ENCODE results near the gene OR51G1. TPM values are rescaled to one million over a fixed set of nuclear protein-coding genes. Genes with fewer than 3 reads are reported as not detected.

OR51G1 gene
- total RNA-seq, 1 donor from 2014 or later, result not detected

DNA sequence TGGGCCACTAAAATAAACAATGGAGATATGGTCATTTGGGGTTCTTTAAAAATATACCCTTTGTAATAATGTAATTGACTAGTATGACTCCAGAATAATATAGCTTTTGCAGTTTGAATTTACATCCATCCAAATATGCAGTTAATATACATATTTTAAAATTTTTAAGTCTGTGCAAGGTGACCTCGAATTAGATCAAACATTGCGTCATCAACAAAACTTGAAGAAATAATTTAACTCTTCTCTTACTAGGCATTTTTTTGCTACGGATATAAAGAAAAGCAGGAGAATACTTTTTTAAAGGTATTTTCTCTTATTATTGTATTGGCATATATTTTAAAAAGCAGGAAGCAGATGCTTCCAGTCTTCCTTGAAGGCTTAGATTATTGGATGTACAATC lies 12.6 kb upstream of the OR51G1 start:
- no peaks in the 10 kb centered on the region for H3K36me3 ChIP-seq
- TF ChIP-seq CTCF (IDR thresholded peaks at IDR 0.05; ENCODE audit: borderline replicate concordance), result no peak
- no peak for DNase-seq
- no peaks in the 10 kb centered on the region for H3K27me3 ChIP-seq (ENCODE audit: low read depth)
- H3K4me3 ChIP-seq, result no peak overlapping the region
- H3K4me1 ChIP-seq, result no peaks in the 10 kb centered on the region
- no peaks in the 10 kb centered on the region for H3K9me3 ChIP-seq (replicated peaks)
- intact Hi-C loops (cut with micrococcal nuclease), result no loop called here
- H3K27ac ChIP-seq (replicated peaks), result no peak overlapping the region

GRCh38 chr11:4932751-4933150 lies 8.6 kb upstream of the OR51G1 start:
- Histone ChIP-seq H3K9me3 (replicated peaks) (no peaks in the 10 kb centered on the region), H3K4me1 (no peaks in the 10 kb centered on the region), H3K27me3 (ENCODE audit: low read depth) (no peaks in the 10 kb centered on the region), H3K36me3 (no peaks in the 10 kb centered on the region), H3K4me3 (no peak overlapping the region), H3K27ac (replicated peaks) (no peak overlapping the region)
- TF ChIP-seq CTCF (IDR thresholded peaks at IDR 0.05; ENCODE audit: borderline replicate concordance), result no peak
- no peak for DNase-seq
- intact Hi-C loops (cut with micrococcal nuclease), result no loop called here

GRCh38 chr11:4926608-4927007 lies 2.5 kb upstream of the OR51G1 start:
- Histone ChIP-seq H3K36me3 (no peaks in the 10 kb centered on the region), H3K4me1 (no peaks in the 10 kb centered on the region), H3K27ac (replicated peaks) (no peak overlapping the region), H3K9me3 (replicated peaks) (no peaks in the 10 kb centered on the region), H3K27me3 (ENCODE audit: low read depth) (no peaks in the 10 kb centered on the region), H3K4me3 (no peak overlapping the region)
- no peak for TF ChIP-seq CTCF (IDR thresholded peaks at IDR 0.05; ENCODE audit: borderline replicate concordance)
- intact Hi-C loops (cut with micrococcal nuclease), result no loop called here
- DNase-seq, result no peak

DNA sequence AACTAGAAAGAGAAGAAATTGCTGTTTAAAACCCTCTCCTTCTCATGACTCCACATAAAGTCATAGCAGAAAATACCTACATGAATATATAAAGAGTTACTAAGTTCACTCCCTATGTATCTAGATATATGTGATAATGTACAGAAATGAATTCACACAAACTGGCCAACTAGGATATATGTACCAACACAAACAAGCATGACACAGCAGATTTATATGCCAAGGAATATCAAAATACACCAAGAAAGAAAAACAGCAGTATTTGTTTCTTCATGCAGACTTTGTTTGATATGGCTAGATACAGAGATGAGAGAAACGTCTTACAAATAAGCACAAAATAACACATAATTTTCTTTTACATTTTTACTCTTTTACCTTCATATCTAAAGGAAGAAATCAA lies 1.8 kb downstream of the OR51G1 start:
- H3K4me1 ChIP-seq, result no peaks in the 10 kb centered on the region
- no peak overlapping the region for H3K4me3 ChIP-seq
- no peak overlapping the region for H3K27ac ChIP-seq (replicated peaks)
- no peak for DNase-seq
- no peaks in the 10 kb centered on the region for H3K9me3 ChIP-seq (replicated peaks)
- H3K36me3 ChIP-seq, result no peaks in the 10 kb centered on the region
- intact Hi-C loops (cut with micrococcal nuclease), result no loop called here
- no peaks in the 10 kb centered on the region for H3K27me3 ChIP-seq (ENCODE audit: low read depth)
- TF ChIP-seq CTCF (IDR thresholded peaks at IDR 0.05; ENCODE audit: borderline replicate concordance), result no peak

GRCh38 chr11:4921796-4922195 lies 2.3 kb downstream of the OR51G1 start:
- Histone ChIP-seq H3K27ac (replicated peaks) (no peak overlapping the region), H3K9me3 (replicated peaks) (no peaks in the 10 kb centered on the region), H3K27me3 (ENCODE audit: low read depth) (no peaks in the 10 kb centered on the region), H3K4me1 (no peaks in the 10 kb centered on the region), H3K4me3 (no peak overlapping the region), H3K36me3 (no peaks in the 10 kb centered on the region)
- no peak for TF ChIP-seq CTCF (IDR thresholded peaks at IDR 0.05; ENCODE audit: borderline replicate concordance)
- no peak for DNase-seq
- intact Hi-C loops (cut with micrococcal nuclease), result no loop called here

- TF ChIP-seq CTCF (IDR thresholded peaks at IDR 0.05; ENCODE audit: borderline replicate concordance), result no peak
- Histone ChIP-seq H3K9me3 (replicated peaks) (no peaks in the 10 kb centered on the region), H3K4me1 (no peaks in the 10 kb centered on the region), H3K27me3 (ENCODE audit: low read depth) (no peaks in the 10 kb centered on the region), H3K4me3 (no peak within 1 kb of the TSS), H3K36me3 (no peaks in the 10 kb centered on the region), H3K27ac (replicated peaks) (no peak within 1 kb of the TSS)
- DNase-seq, result no peak
- intact Hi-C loops (cut with micrococcal nuclease), result no loop called here
These were observed 4.9 kb downstream of the OR51G1 start, which contains the start of gene OR51G2 for GRCh38 chr11:4919250-4919649. Gene OR51G2 (minus strand): TSS chr11:4919350. CDS start chr11:4915663, 3,687 bp downstream.
